ENCODE measurements around the gene RFTN1.

- TF ChIP-seq CTCF (IDR thresholded peaks at IDR 0.05 in 2 of 3, conservative IDR thresholded peaks at IDR 0.05 in 1 of 3; ENCODE audit: insufficient read depth in 2 of 3, low read depth in 1 of 3, low read length in 3 of 3) (no peak), ZBTB1 (CRISPR knock-in tag; IDR thresholded peaks at IDR 0.05; ENCODE audit: borderline replicate concordance, low read depth) (no peak), XRCC5 (IDR thresholded peaks at IDR 0.05; ENCODE audit: low read depth, low read length) (no peak), SPI1 (IDR thresholded peaks at IDR 0.05; ENCODE audit: borderline replicate concordance, low read depth, low read length) (no peak), ZNF12 (CRISPR knock-in tag; IDR thresholded peaks at IDR 0.05) (no peak), TEAD4 (IDR thresholded peaks at IDR 0.05; ENCODE audit: low read length) (no peak), TEAD4 (CRISPR knock-in tag; IDR thresholded peaks at IDR 0.05; ENCODE audit: borderline replicate concordance) (no peak), TAF1 (IDR thresholded peaks at IDR 0.05; ENCODE audit: control insufficient read depth, extremely low read depth, insufficient read depth, low read length, severe bottlenecking) (no peak)
Measured at GRCh38 chr3:16499351-16499750, 14.1 kb downstream of the RFTN1 start.
